ENCODE measurements around the gene TMEM191C.
"Not testable (repeated sequence)": the region's sequence is repeated elsewhere in the genome, so short reads cannot be mapped to it uniquely, and the experiment has no call there.

Gene TMEM191C

GRCh38 chr22:21484039-21484438 is 16.9 kb downstream of the TMEM191C start:
- not testable (repeated sequence) for DNase-seq

GRCh38 chr22:21487723-21488122 is 20.5 kb downstream of the TMEM191C start:
- not testable (repeated sequence) for DNase-seq

DNA sequence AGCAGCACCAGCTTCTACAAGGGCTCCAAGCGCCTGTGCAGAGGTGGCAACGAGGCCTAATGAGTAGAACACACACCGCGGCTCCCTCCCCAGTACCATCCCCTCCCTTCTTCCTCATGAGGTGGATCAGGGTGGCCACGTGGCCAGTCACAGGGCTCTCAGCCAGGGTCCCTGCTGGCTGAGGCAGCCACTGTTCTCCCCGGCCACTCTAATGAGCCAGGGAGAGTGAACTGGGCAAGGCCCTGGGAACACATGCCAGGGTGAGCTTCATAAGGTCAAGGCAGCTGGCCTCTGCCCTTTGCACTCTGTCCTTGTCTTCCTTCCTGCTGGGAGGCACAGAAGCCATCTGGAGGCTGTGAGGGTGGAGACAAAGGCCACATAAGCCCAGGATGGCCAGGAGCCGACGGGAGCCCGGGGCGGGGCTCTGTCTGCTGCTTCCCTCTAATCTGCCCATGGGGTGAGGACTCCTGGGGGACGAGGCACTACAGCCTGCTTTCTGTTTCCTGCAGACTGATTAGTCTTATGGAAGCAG is 22.0 kb downstream of the TMEM191C start:
- DNase-seq, result not testable (repeated sequence)

GRCh38 chr22:21490556-21490955 is 23.4 kb downstream of the TMEM191C start:
- DNase-seq, result not testable (repeated sequence)

GRCh38 chr22:21492271-21492670 is 25.1 kb downstream of the TMEM191C start:
- not testable (repeated sequence) for DNase-seq

GRCh38 chr22:21493789-21494782 is 26.9 kb downstream of the TMEM191C start:
- DNase-seq, result not testable (repeated sequence)

GRCh38 chr22:21497984-21498383 is 30.8 kb downstream of the TMEM191C start:
- DNase-seq, result not testable (repeated sequence)

DNA sequence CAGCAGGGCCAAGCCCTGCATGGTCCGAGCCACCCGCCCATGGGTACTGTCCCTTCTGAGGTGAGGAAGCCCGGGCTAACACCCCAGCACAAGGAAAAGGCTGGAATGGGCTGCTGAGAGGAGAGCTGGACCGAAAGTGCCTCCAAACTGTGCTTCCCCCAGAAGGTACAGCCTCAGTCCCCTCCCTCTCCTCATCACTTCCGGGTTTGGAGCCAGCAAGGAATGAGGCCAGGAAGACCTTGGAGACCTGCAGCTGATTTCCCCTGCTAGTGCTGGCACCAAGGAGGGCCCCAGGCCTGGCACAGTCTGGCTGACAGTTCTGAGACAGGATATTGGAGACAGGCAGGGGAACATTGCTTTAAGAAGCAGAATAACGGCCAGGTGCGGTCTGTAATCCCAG is 31.3 kb downstream of the TMEM191C start:
- not testable (repeated sequence) for DNase-seq

- not testable (repeated sequence) for DNase-seq
These were observed 32.7 kb downstream of the TMEM191C start for GRCh38 chr22:21499623-21500506.

DNA sequence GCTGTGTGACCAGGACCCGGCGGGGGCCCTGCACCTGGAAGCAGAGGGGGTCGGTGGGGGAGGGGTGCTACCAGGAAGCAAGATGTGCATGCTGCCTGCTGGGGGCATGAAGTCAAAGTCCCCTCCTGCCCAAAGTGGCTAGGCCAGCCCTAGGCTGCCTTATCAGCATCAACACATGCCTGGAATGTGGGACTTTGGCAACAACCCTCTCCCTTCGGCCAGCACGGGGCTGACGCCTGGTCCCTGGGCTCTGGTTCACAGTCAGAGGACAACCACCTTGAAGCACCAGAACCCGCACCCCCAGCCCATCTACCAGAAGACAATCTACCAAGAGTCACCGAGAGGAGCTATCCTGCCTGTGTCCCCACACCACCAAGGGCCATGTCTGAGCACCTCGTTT is 43.2 kb downstream of the TMEM191C start:
- not testable (repeated sequence) for DNase-seq

DNA sequence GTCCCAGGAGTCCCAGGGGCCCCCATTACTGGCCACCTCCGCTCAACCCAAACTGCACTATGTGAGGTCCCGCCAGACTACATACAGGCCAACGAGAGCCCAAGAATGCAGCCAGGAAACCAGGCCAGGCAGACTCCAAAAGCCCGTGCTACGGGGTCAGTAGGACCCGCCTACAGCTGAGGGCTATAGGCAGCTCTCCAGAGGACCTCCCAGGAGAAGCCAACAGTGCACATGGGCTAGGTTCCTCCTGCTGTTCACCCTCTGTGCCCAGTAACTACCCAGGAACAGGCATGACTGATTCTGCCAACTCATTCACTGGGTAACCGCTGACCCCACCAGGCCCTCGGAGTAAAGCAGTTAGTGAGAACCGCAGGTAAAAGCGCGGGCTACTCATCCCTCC is 44.8 kb downstream of the TMEM191C start:
- not testable (repeated sequence) for DNase-seq

DNA sequence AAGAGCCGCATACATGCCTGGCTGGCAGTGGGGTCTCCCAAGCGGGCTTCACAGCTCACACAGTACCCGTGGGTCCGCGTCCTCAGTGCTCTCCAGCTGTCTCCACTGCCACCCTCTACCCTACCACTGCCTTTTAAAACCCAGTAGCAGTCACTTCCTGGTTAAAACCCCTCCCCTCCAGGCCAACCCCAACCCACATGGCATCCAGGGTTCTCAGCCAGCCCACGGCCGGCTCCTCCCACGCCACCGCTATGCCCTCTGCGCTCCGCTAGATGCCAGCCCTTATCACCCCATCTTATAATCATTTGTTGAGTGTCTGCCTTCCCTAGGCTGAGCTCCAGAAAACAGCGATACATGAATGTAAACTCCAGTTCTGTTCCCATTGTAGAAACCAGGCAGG is 46.9 kb downstream of the TMEM191C start:
- not testable (repeated sequence) for DNase-seq

GRCh38 chr22:21515234-21515633 is 48.0 kb downstream of the TMEM191C start:
- not testable (repeated sequence) for DNase-seq

- not testable (repeated sequence) for DNase-seq
These were observed 49.3 kb downstream of the TMEM191C start for GRCh38 chr22:21516522-21516921.

GRCh38 chr22:21516970-21517764 is 50.0 kb downstream of the TMEM191C start:
- not testable (repeated sequence) for DNase-seq
